H1 (cell line): ENCODE results near the gene CYP17A1. TPM values are rescaled to one million over a fixed set of nuclear protein-coding genes. Genes with fewer than 3 reads are reported as not detected.

Source experiments
- CTCF ChIA-PET: fragments of 300-600 bp; sonication (Branson Sonifier 250); formaldehyde crosslinking; loops from one replicate; lab custom pipeline; 2021; ENCODE audit not compliant: partially characterized antibody; lab: Charles Lee
- POLR2A ChIA-PET: fragments of 300-600 bp; sonication (Branson Sonifier 250); formaldehyde crosslinking; loops from one replicate; lab custom pipeline; 2021; ENCODE audit warnings: inconsistent platforms; ENCODE audit not compliant: partially characterized antibody; lab: Charles Lee
- DNase-seq, 2 experiments: peaks; one replicate each; pipeline versions ENCODE4 v3.0.0 to v3.0.0-alpha.2; 2010 to 2022; ENCODE audit warnings: low spot score in 2 of 2, low read depth in 1 of 2, mixed read lengths in 1 of 2
- FAIRE-seq: peaks from 2 replicates; lab custom pipeline; 2011; peaks lifted over from hg19 to GRCh38; lab: Jason Lieb, UNC
- H2AFZ ChIP-seq: 2 replicates; pipeline ENCODE4 v1.8.1; 2012; ENCODE audit warnings: low read length, inconsistent platforms
- H2AK5ac ChIP-seq: 2 replicates; pipeline ENCODE4 v1.6.1; 2013; ENCODE audit warnings: low read depth, low read length
- H2BK120ac ChIP-seq: replicated peaks from 2 replicates; pipeline ENCODE3; 2013; ENCODE audit warnings: low read depth, low read length, inconsistent platforms
- H2BK12ac ChIP-seq: 2 replicates; pipeline ENCODE4 v1.6.1; 2013; ENCODE audit warnings: low read depth, low read length
- H2BK15ac ChIP-seq: 2 replicates; pipeline ENCODE4 v1.6.1; 2013; ENCODE audit warnings: low read length
- H2BK20ac ChIP-seq: 2 replicates; pipeline ENCODE4 v1.6.1; 2013; ENCODE audit warnings: low read length
- H2BK5ac ChIP-seq: 2 replicates; pipeline ENCODE4 v1.6.1; 2013; ENCODE audit warnings: low read depth, low read length
- H3K14ac ChIP-seq: 2 replicates; pipeline ENCODE4 v1.6.1; 2013; ENCODE audit warnings: inconsistent platforms; ENCODE audit not compliant: insufficient read length
- H3K18ac ChIP-seq: 2 replicates; pipeline ENCODE4 v1.6.1; 2013; ENCODE audit warnings: low read length; ENCODE audit errors: extremely low read depth
- H3K23ac ChIP-seq: 2 replicates; pipeline ENCODE4 v1.6.1; 2013; ENCODE audit warnings: inconsistent platforms; ENCODE audit not compliant: insufficient read length
- H3K23me2 ChIP-seq: 2 replicates; pipeline ENCODE4 v1.6.1; 2013; ENCODE audit warnings: low read depth, low read length
- H3K27ac ChIP-seq: 2 replicates; pipeline ENCODE4 v1.6.1; 2011; ENCODE audit warnings: low read depth, low read length, inconsistent platforms
- H3K27me3 ChIP-seq, 4 experiments: replicated peaks in 1 of 4; 1 replicate in 1 of 4; 2 replicates in 3 of 4; pipeline versions ENCODE4 v1.6.1 to v1.8.1; 2011 to 2013; ENCODE audit warnings: low read length in 3 of 4, mild to moderate bottlenecking in 3 of 4, inconsistent platforms in 2 of 4, mixed read lengths in 2 of 4, moderate library complexity in 1 of 4; ENCODE audit not compliant: control insufficient read depth in 3 of 4, insufficient read depth in 3 of 4; ENCODE audit errors: extremely low read depth in 1 of 4
- H3K36me3 ChIP-seq, 4 experiments: 2 replicates each; pipeline versions ENCODE4 v1.6.1 to v1.8.1; 2011 to 2013; ENCODE audit warnings: mild to moderate bottlenecking in 4 of 4, low read length in 3 of 4, moderate library complexity in 2 of 4, control low read depth in 1 of 4, inconsistent platforms in 1 of 4; ENCODE audit not compliant: insufficient read depth in 4 of 4, control insufficient read depth in 2 of 4
- H3K4ac ChIP-seq: replicated peaks from 2 replicates; pipeline ENCODE3; 2013; ENCODE audit warnings: low read length, low read depth, mixed read lengths, inconsistent platforms; ENCODE audit not compliant: insufficient read length
- H3K4me1 ChIP-seq, 4 experiments: replicated peaks in 1 of 4; 1 replicate in 1 of 4; 2 replicates in 3 of 4; pipeline versions ENCODE4 v1.6.1 to v1.8.1; 2011 to 2013; ENCODE audit warnings: low read length in 3 of 4, inconsistent platforms in 2 of 4, mixed read lengths in 1 of 4; ENCODE audit not compliant: insufficient read depth in 4 of 4, control insufficient read depth in 3 of 4
- H3K4me2 ChIP-seq, 2 experiments: 2 replicates each; pipeline versions ENCODE4 v1.6.1 to v1.8.1; 2011 to 2013; ENCODE audit warnings: low read depth in 2 of 2, low read length in 2 of 2, control low read depth in 1 of 2, inconsistent platforms in 1 of 2, mild to moderate bottlenecking in 1 of 2; ENCODE audit not compliant: insufficient read depth in 1 of 2
- H3K4me3 ChIP-seq, 4 experiments: fragments of 200-600, 300-600 bp in 1 of 4; sonication (generic), shearing (Covaris generic), sonication (Bioruptor Twin) in 1 of 4; 2 replicates each; pipeline versions ENCODE4 v1.5.1 to v1.8.1; 2011 to 2016; ENCODE audit warnings: low read length in 4 of 4, low read depth in 3 of 4, control low read depth in 2 of 4, inconsistent platforms in 2 of 4, mild to moderate bottlenecking in 2 of 4, mixed read lengths in 1 of 4, moderate library complexity in 1 of 4; ENCODE audit not compliant: insufficient read depth in 2 of 4; ENCODE audit errors: extremely low read depth in 1 of 4
- H3K56ac ChIP-seq: replicated peaks from 2 replicates; pipeline ENCODE3; 2013; ENCODE audit warnings: low read depth, mild to moderate bottlenecking, mixed read lengths, low read length, inconsistent platforms; ENCODE audit not compliant: insufficient read length
- H3K79me1 ChIP-seq: 2 replicates; pipeline ENCODE4 v1.6.1; 2013; ENCODE audit warnings: low read depth, low read length, control low read depth
- H3K79me2 ChIP-seq, 2 experiments: 2 replicates each; pipeline versions ENCODE4 v1.6.1 to v1.8.1; 2012 to 2013; ENCODE audit warnings: low read length in 2 of 2, mild to moderate bottlenecking in 2 of 2, inconsistent platforms in 1 of 2; ENCODE audit not compliant: insufficient read depth in 2 of 2, control insufficient read depth in 1 of 2
- H3K9ac ChIP-seq, 4 experiments: replicated peaks in 1 of 4; 1 replicate in 1 of 4; 2 replicates in 3 of 4; pipeline versions ENCODE4 v1.6.1 to v1.8.1; 2011 to 2013; ENCODE audit warnings: low read depth in 3 of 4, low read length in 3 of 4, control low read depth in 2 of 4, mild to moderate bottlenecking in 2 of 4, moderate library complexity in 2 of 4, inconsistent platforms in 1 of 4; ENCODE audit errors: extremely low read depth in 1 of 4
- H3K9me3 ChIP-seq, 2 experiments: 2 replicates each; pipeline versions ENCODE4 v1.6.1 to v1.8.1; 2012 to 2013; ENCODE audit warnings: mild to moderate bottlenecking in 2 of 2, moderate library complexity in 2 of 2, control low read depth in 1 of 2, inconsistent platforms in 1 of 2, low read depth in 1 of 2, low read length in 1 of 2, mixed read lengths in 1 of 2; ENCODE audit not compliant: insufficient read depth in 2 of 2
- H4K20me1 ChIP-seq, 2 experiments: replicated peaks in 1 of 2; 2 replicates each; pipeline versions ENCODE3 to v1.8.1; 2011 to 2013; ENCODE audit warnings: inconsistent platforms in 2 of 2, low read length in 2 of 2, mild to moderate bottlenecking in 1 of 2; ENCODE audit not compliant: insufficient read depth in 2 of 2, control insufficient read depth in 1 of 2
- H4K5ac ChIP-seq: 2 replicates; pipeline ENCODE4 v1.6.1; 2013; ENCODE audit warnings: low read length, low read depth, mixed read lengths, inconsistent platforms; ENCODE audit not compliant: insufficient read length
- H4K8ac ChIP-seq: 2 replicates; pipeline ENCODE4 v1.8.0; 2013; ENCODE audit warnings: mild to moderate bottlenecking, moderate library complexity, low read length, inconsistent platforms; ENCODE audit not compliant: insufficient read depth; ENCODE audit errors: extremely low read depth
- H4K91ac ChIP-seq: replicated peaks from 2 replicates; pipeline ENCODE3; 2013; ENCODE audit warnings: low read length, mixed read lengths, inconsistent platforms; ENCODE audit not compliant: insufficient read length
- BRCA1 ChIP-seq: IDR thresholded peaks from 2 replicates; pipeline ENCODE4 v1.6.1; 2012; ENCODE audit warnings: low read depth, low read length, improper control_type of control experiment
- FOSL1 ChIP-seq: IDR thresholded peaks from 2 replicates; pipeline ENCODE4 v1.6.1; 2011; ENCODE audit warnings: mild to moderate bottlenecking, low read depth, low read length, moderate library complexity; ENCODE audit not compliant: insufficient read depth
- JUN ChIP-seq: IDR thresholded peaks from 2 replicates; pipeline ENCODE4 v1.6.1; 2011; ENCODE audit warnings: low read depth, mild to moderate bottlenecking, improper control_type of control experiment, low read length
- JUND ChIP-seq: IDR thresholded peaks from 2 replicates; pipeline ENCODE4 v1.6.1; 2011; ENCODE audit warnings: mild to moderate bottlenecking, improper control_type of control experiment, low read length
- WGBS, 2 experiments: shearing (Covaris generic) in 1 of 2; methylation state at CpG; one replicate each; pipeline versions ENCODE4 v1.1.6 to v1.1.7; 2013 to 2015; ENCODE audit warnings: low lambda C conversion rate in 2 of 2, mixed read lengths in 2 of 2, inconsistent platforms in 1 of 2, low coverage in 1 of 2, missing lambda C conversion rate in 1 of 2; ENCODE audit not compliant: insufficient replicate concordance in 2 of 2, insufficient coverage in 1 of 2, insufficient read length in 1 of 2; ENCODE audit errors: extremely low coverage in 1 of 2, missing lambda C conversion rate in 1 of 2; 5-methylcytosine and 5-hydroxymethylcytosine counted together
- polyA plus RNA-seq, 7 experiments: library from polyadenylated mRNA; depleted of rRNA in 3 of 7; stranded (reverse) in 5 of 7; unstranded in 2 of 7; fragments of >200 nt in 5 of 7; fragments of 200-250 nt in 2 of 7; gene quantifications; 1 replicate in 5 of 7; 2 replicates in 1 of 7; 4 replicates in 1 of 7; pipeline versions ENCODE4 v1.2.1 to v1.2.3, GENCODE V29; 2011 to 2013; ENCODE audit warnings: missing spikeins in 2 of 7, mixed read lengths in 2 of 7
- total RNA-seq: library from RNA; stranded (reverse); fragmentation: NEBNext Ultra II Directional; extraction: Animal tissue kit (Norgen Biotek cat#: 25700); gene quantifications from 2 replicates; pipeline ENCODE4 v1.2.1, GENCODE V29; 2021

The CYP17A1 gene
- total and polyA plus RNA-seq, 2 of the 8 experiments (the other 6 are each of a cell fraction or from before 2014, with no cell fraction given) = not detected

DNA sequence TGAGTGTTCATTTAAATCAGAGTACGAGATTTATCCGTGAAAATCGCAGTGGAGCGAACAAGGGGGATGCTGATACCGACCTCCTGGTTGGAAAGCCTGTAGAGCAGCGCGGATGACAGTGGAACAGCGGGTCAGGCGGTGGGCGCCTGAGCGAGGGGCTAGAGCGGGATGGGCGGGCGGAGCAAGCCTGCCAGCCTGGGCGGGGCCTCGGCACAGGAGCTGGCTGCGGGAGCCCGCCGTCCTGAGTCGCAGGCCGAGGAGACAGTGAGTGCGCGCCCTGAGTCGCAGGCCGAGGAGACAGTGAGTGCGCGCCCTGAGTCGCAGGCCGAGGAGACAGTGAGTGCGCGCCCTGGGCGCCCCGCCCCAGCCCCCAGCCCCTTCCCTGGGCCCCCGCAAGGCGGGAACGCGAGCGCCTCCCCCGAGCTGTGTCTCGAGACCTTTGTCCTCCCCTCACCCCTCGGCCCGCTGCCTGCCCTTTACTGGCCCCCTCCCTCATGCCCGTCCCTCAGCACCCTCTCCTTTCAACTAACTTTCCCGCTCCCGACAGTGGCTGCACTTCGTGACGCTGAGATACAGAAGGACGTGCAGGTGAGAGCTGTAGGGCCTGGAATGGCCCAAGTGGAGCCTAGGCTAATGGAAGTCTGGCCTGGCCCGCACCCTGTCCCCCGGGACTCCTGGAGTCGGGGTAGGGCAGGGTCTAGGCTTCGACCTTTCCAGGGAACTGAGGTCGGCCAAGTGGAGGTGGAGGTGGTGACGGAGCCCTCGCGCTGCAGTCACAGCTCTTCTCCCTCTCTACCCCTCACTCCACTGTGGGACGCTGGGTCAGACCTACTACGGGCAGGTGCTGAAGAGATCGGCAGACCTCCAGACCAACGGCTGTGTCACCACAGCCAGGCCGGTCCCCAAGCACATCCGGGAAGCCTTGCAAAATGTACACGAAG, 32.3 kb upstream of the CYP17A1 start, which contains the start of gene AS3MT:
Gene AS3MT (plus strand): TSS at position 213 of the 941 bp plus-strand sequence. CDS start 123 bp downstream, at position 336.
- H4K91ac ChIP-seq = peak within 1 kb of the TSS; percentile 2
- no peak within 1 kb of the TSS for H2AK5ac ChIP-seq
- ChIA-PET CTCF (interaction anchor here (0.6 to 1.3 kb wide), 9 partner anchors 10 to 1557 kb away, joined by 3 to 4 read pairs (median 3); no protein-coding TSS in a partner anchor), POLR2A (interaction anchor here (0.6 to 3.0 kb wide), 10 partner anchors 8 to 225 kb away, joined by 3 to 18 read pairs (median 4); partner anchors contain the start of genes ARL3, BORCS7, CNNM2 and SFXN2)
- H3K14ac ChIP-seq = no peak within 1 kb of the TSS
- H3K23me2 ChIP-seq = peaks cover 10% of the 10 kb centered on the region
- no peaks in the 10 kb centered on the region for H4K20me1 ChIP-seq
- peak within 1 kb of the TSS; percentile 93 for H3K18ac ChIP-seq
- H3K4me3 ChIP-seq = peak within 1 kb of the TSS; percentile 61 to 72 (median 66)
- peaks cover 0 to 6% (median 3%) of the 10 kb centered on the region in 4 experiments; a peak in 5 of 7 replicates for H3K4me1 ChIP-seq
- H3K9me3 ChIP-seq = no peaks in the 10 kb centered on the region
- peak within 1 kb of the TSS in 3 of 4 experiments; percentile 68 to 76 (median 75); a peak in 6 of 7 replicates for H3K9ac ChIP-seq
- no peak within 1 kb of the TSS; the same call in 1 of the 2 replicates for H2BK15ac ChIP-seq
- peak within 1 kb of the TSS; percentile 71 for H4K5ac ChIP-seq
- peak within 1 kb of the TSS; percentile 21 for H3K27ac ChIP-seq
- H4K8ac ChIP-seq = peak within 1 kb of the TSS; percentile 92; the same call in 1 of the 2 replicates
- no peaks in the 10 kb centered on the region for H3K79me1 ChIP-seq
- H2BK12ac ChIP-seq = peak within 1 kb of the TSS; percentile 77; the same call in 1 of the 2 replicates
- no peaks in the 10 kb centered on the region for H3K36me3 ChIP-seq
- DNase-seq = peak in 1 of 2 experiments; percentile 90
- no peak for FAIRE-seq
- no peaks in the 10 kb centered on the region; a peak in 1 of 7 replicates for H3K27me3 ChIP-seq
- no peak within 1 kb of the TSS for H2BK120ac ChIP-seq
- H2AFZ ChIP-seq = peak within 1 kb of the TSS; percentile 91
- H3K4ac ChIP-seq = no peak within 1 kb of the TSS
- H2BK5ac ChIP-seq = peak within 1 kb of the TSS; percentile 52; the same call in 1 of the 2 replicates
- H2BK20ac ChIP-seq = no peak within 1 kb of the TSS
- H3K79me2 ChIP-seq = no peaks in the 10 kb centered on the region
- 7% methylated on average over 47 of the region's 63 CpGs; no CpG with 5 or more reads in 1 of the 2 experiments for WGBS, 2 experiments
- no peak within 1 kb of the TSS for H3K23ac ChIP-seq
- peak within 1 kb of the TSS; percentile 88 to 97 for H3K4me2 ChIP-seq
- no peak within 1 kb of the TSS for H3K56ac ChIP-seq
- no peak for TF ChIP-seq FOSL1
- TF ChIP-seq JUND = no peak
- TF ChIP-seq JUN = no peak
- no peak for TF ChIP-seq BRCA1
